NCI-H446 (cell line): ENCODE measurements around the gene CDIP1.

Experiments used
- DNase-seq, 2 experiments: peaks; one replicate each; lab custom pipeline; 2025; lab: John Stamatoyannopoulos, UW

The CDIP1 gene

GRCh38 chr16:4539716-4540284 is 1.2 kb upstream of the CDIP1 start:
- DNase-seq: no peak

GRCh38 chr16:4537376-4538343 is 913 bp downstream of the CDIP1 start:
- DNase-seq: peak in 1 of 2 experiments; percentile 51

- no peak for DNase-seq
Observed at GRCh38 chr16:4536391-4537106, 2.0 kb downstream of the CDIP1 start.

- DNase-seq: no peak
Observed at GRCh38 chr16:4535627-4536108, 2.9 kb downstream of the CDIP1 start.

- no peak for DNase-seq
Observed at GRCh38 chr16:4534151-4534790, 4.3 kb downstream of the CDIP1 start.

GRCh38 chr16:4533490-4533889 is 5.1 kb downstream of the CDIP1 start:
- DNase-seq: no peak

- DNase-seq: no peak
Observed at GRCh38 chr16:4532238-4532637, 6.3 kb downstream of the CDIP1 start.

- no peak for DNase-seq
Observed at GRCh38 chr16:4531811-4532210, 6.8 kb downstream of the CDIP1 start.

DNA sequence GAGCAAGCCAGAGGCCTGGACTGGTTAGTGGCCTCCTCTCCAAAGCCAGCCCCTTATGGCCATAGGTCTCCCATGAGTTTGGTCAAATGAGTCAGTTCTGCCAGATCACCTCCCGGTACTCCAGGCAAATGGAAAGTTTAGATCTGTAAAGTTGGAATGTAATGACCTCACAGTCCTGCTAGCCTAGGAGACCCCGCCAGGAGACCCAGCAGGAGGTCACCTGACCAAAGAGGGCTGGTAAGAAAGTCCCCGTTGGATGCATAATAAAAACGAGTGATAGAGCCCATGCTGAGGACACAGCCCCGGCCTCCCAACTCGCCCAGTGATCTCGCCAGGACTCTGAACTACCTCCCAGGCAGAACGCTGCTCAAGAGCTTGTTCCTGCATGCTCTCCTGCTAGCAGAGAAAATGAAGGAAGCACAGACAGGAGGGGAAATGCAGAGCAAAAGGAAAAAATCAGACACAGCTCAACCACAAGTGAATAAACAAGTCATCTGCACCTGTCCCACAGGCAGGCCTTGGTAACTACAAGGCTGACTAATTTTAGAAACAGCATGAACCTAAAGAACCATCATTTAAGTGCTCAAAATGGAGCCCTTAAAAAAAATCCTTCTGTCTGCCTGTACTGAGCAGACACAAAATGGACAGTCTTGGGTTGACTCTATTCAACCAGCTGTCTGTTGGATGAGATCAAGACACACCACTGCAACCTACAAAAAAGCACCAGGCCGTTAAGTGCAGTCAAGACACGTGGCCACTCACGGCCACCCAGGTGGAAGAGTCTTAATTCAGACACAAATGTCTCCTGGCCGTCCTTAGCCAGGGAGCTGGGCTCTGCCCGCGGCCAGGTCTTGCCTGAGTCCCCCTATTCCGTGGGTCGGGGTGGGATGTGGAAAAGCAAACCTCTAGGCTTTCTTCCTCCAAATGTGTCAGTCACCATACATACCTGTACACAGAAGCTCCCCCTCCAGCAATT is 9.2 kb downstream of the CDIP1 start:
- no peak for DNase-seq

DNA sequence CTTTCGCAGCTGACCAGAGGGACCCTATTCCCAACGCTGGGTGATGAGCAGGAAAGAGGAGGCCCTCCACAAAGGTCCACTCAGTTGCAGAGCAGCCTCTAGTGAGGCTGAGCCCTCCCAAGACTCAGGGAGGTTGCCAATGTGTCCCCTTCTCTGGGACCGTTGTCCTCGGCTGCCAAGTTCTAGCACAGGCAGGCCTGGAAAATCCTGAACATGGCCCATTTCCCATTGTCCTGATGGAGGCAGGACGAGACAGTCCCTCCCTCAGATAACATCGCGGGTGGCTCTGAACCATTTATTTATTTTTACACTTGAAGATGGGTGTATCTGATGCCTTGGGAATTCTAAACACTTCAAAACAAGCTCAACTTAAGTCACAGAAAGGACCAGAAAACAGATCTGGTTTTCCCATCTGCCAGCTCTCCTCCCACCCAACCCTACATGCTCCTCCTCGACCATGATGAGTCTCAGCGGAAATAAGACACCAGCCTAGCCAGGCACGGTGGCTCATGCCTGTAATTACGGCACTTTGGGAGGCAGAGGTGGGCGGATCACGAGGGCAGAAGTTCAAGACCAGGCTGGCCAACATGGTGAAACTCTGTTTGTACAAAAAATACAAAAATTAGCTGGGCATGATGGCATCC is 12.8 kb downstream of the CDIP1 start:
- no peak for DNase-seq

DNA sequence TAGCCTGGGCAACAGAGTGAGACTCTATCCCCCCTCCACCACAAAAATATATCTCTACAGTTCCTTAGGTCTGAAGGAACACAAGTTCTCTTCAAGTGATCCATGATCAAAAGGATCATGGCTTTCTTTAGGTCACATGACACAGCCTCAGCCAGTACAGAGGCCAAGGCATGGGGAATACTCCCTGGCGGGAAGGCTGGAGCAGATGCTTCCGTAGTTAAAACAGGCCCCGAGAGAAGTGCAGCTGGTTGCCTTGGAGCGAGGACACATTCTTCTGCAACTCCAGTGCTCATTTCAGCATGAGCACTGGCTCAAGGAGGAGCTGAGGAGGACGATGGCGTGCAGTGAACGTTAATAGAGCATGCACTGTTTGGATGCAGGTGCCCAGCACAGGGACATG is 13.5 kb downstream of the CDIP1 start:
- no peak for DNase-seq

DNA sequence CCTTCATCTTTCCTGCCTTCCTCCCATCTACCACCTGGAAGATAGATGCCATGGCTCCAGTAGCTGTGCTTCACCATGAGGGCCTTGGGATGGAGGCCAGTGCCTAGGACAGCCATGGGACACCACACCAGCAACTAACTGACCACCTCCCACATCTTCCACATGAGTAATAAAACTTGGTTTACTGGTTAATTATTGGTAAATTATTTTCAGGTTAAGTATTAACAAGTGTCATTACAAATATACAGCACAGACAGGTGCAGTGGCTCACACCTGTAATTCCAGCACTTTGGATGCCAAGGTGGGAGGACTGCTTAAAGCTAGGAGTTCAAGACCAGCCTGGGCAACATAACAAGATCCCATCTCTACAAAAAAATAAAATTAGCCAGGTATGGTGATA is 14.0 kb downstream of the CDIP1 start:
- no peak for DNase-seq

- no peak for DNase-seq
Observed at GRCh38 chr16:4523686-4524085, 14.9 kb downstream of the CDIP1 start.

GRCh38 chr16:4522051-4522581 is 16.5 kb downstream of the CDIP1 start:
- DNase-seq: peak; percentile 89 to 95

DNA sequence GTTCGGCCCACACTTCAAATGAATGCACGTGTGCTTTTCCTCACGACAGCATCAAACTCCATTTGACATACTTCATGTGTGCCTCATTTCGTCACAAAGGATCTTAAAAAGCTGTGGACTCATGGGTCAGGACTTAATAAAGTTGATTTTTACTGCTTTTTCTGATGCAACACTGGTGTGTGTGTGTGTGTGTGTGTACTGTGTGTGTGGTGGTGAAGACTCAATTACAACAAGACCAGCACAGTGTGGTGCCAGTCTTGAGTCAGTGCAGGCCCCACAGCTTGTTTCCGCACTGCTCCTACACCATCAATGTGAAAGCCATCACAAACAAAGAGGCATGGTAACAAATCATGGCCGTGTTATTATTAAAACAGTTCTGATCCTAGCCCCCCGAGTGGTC is 17.7 kb downstream of the CDIP1 start:
- no peak for DNase-seq

DNA sequence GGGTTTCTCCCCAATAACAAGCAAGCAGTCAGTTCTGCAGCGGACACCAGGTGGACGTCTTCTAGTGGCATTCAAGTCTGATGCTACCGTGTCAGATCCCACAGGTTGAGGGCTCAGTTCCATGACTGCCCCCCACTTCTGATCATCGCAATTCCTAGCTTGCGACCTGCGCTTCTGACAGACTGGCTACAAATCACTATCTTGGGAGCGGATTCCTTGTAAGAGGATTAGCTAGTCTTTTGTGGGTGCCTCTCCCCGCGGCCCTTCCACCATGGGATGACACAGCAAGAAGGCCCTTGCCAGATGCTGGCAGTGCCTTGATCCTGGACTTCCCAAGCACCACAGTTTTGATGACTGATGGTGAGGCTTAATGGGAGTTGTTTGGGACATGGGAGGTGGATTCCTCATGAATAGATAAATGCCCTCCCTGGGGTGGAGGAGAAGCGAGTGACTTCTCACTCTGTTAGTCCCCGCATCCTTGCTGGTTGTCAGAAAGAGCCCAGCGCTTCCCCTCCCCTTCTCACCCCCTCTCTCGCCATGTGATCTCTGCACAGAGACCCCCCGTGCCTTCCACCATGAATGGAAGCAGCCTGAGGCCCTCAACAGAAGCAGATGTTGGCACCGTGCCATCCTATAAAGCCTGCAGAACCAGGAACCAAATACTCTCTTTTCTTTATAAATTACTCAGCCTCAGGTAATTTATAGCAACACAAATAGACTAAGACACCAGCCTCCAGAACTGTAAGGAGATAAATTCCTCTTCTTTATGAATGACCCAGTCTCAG is 19.1 kb downstream of the CDIP1 start:
- DNase-seq: no peak

GRCh38 chr16:4517812-4518680 is 20.5 kb downstream of the CDIP1 start:
- peak in 1 of 2 experiments; percentile 48 for DNase-seq

GRCh38 chr16:4515611-4516233 is 22.9 kb downstream of the CDIP1 start:
- DNase-seq: no peak
